T-helper 17 cell (primary cell): ENCODE data around the gene CAPN1. TPM values are rescaled to one million over a fixed set of nuclear protein-coding genes. Genes with fewer than 3 reads are reported as not detected.
A peak's percentile ranks its signal among the peaks of the same experiment; 100 is the strongest.
"Not testable (repeated sequence)": the region's sequence is repeated elsewhere in the genome, so short reads cannot be mapped to it uniquely, and the experiment has no call there.

ENCODE experiments used
- ATAC-seq: fragments of 150-1000 bp; cut with Tn5 transposase; 2 replicates; pipeline ENCODE4 v1.10.0; 2021; ENCODE audit warnings: mild to moderate bottlenecking, moderate library complexity
- DNase-seq, 3 donors: peaks; one replicate each; pipeline versions ENCODE4 v3.0.0 to v3.0.0-alpha.2; 2020 to 2021
- H3K9me3 ChIP-seq: one replicate; pipeline ENCODE4 v1.7.0; 2013; ENCODE audit warnings: low read length, mild to moderate bottlenecking; ENCODE audit not compliant: control insufficient read depth, poor library complexity, severe bottlenecking
- H3K27ac Mint-ChIP-seq: one replicate; pipeline ENCODE4 v1.8.0; 2022; ENCODE audit warnings: mild to moderate bottlenecking, moderate library complexity, mixed read lengths
- H3K27me3 Mint-ChIP-seq: one replicate; pipeline ENCODE4 v1.8.0; 2022; ENCODE audit warnings: mixed read lengths
- H3K36me3 Mint-ChIP-seq: one replicate; pipeline ENCODE4 v1.8.0; 2022; ENCODE audit warnings: low read depth, mixed read lengths
- H3K4me1 Mint-ChIP-seq: one replicate; pipeline ENCODE4 v1.8.0; 2022; ENCODE audit warnings: mild to moderate bottlenecking, mixed read lengths
- H3K4me3 Mint-ChIP-seq: one replicate; pipeline ENCODE4 v1.8.0; 2022; ENCODE audit warnings: mild to moderate bottlenecking, moderate library complexity, mixed read lengths
- total RNA-seq, 4 donors: library from RNA in 2 of 4; stranded (reverse) in 2 of 4; gene quantifications; one replicate each; pipeline ENCODE4 v1.2.3 and lab custom pipeline; 2022 to 2026

Gene CAPN1
- total RNA-seq, 2 donors from 2014 or later: 154 to 190 TPM

DNA sequence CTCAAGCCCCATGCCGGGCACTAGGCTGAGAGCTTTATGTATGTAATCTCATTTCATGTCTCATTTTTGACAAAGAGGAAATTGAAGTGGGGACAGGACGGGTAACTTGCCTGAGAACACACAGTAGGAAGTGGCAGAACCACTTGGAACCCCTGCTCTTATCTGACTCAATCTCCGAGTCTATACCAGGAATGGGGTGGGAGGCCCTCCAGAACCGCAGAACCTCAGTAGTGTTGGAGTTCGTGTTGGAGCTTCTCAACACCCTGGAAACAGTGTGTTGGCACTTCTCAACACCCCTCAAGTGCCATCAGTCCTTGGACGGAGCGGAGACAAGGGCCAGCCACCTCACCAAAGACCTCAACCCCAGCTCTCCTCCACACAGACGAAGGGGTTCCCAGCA lies 41.3 kb downstream of the CAPN1 start:
- no peak overlapping the region for H3K4me3 Mint-ChIP-seq
- no peak for ATAC-seq
- peaks cover 21% of the 10 kb centered on the region for H3K4me1 Mint-ChIP-seq
- no peak for DNase-seq
- no peaks in the 10 kb centered on the region for H3K9me3 ChIP-seq
- peaks cover 44% of the 10 kb centered on the region for H3K27me3 Mint-ChIP-seq
- H3K27ac Mint-ChIP-seq: no peak overlapping the region
- no peaks in the 10 kb centered on the region for H3K36me3 Mint-ChIP-seq

DNA sequence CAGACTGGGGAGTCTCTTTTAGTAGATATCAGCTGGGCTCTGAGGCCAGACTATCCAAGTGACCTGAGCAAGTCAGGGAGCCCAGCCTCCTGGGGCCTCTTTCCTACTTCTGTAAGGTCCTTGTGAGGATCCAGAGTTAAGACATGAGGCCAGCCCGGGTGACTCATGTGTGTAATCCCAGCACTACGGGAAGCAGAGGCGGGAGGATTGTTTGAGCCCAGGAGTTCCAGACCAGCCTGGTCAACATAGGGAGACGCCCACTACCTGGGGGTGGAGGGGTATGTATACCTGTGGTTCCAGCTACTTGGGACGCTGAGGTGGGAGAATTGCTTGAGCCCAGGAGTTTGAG lies 43.2 kb downstream of the CAPN1 start:
- H3K9me3 ChIP-seq: no peaks in the 10 kb centered on the region
- no peaks in the 10 kb centered on the region for H3K36me3 Mint-ChIP-seq
- peak overlapping the region; percentile 25 for H3K4me3 Mint-ChIP-seq
- peaks cover 13% of the 10 kb centered on the region for H3K4me1 Mint-ChIP-seq
- H3K27me3 Mint-ChIP-seq: peaks cover 51% of the 10 kb centered on the region
- ATAC-seq (no peak), DNase-seq (no peak)
- H3K27ac Mint-ChIP-seq: no peak overlapping the region

DNA sequence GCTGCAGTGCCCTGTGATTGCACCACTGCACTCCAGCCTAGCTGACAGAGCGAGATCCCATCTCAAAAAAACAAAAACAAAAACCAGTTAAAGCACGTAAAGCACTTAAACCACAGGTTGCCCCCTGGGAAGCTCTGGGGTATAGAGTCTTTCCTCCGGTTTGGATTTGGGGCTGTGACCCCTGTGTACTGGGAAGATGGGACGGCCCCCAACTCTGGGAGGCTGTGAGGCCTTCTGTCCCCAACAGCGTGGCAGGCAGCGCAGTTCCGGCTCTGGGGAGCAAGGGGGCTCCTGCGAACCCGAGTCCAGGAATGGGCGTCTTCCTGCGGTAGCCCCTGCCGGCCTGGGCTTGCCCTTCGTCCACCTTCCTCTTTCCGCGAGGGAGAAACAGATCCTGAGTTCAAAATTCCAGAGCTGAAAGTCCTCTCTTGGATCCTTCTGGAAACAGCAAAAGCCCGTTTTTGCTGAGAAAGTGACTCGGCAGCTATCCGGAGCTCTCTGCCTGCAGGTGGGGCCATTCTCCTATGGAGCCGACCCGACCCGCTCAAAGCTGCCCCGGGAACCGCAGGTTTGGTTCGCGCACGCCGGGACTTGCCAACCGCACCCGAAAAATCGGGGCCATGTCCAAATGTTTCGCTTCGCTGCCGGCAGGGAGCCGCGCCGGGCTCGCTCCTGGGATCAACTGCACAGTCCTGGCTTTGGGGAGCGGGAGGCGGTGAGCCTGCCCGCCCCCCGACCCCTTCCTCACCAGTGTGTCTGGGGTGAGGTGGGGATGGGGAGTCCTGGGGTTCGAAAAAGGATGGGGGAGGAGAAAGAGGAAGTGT lies 43.8 kb downstream of the CAPN1 start:
- ATAC-seq: peak; percentile 85
- peak overlapping the region; percentile 84 for H3K4me3 Mint-ChIP-seq
- H3K27ac Mint-ChIP-seq: peak overlapping the region; percentile 53

DNA sequence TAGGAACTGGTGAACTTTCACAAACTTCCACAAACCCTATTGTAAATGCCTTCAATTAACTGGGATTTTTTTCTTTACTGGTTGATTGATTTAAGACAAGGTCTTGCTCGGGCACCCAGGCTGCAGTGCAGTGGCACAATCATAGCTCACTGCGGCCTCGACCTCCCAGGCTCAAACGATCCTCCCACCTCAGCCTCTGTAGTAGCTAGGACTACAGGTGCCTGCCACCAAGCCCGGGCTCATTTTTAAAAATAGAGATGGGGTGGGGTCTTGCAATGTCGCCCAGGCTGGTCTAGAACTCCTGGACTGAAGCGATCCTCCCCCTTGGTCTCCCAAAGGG lies 44.3 kb downstream of the CAPN1 start:
- ATAC-seq: no peak
- H3K4me3 Mint-ChIP-seq: peak overlapping the region; percentile 84
- H3K36me3 Mint-ChIP-seq: no peaks in the 10 kb centered on the region
- no peaks in the 10 kb centered on the region for H3K9me3 ChIP-seq
- peaks cover 13% of the 10 kb centered on the region for H3K4me1 Mint-ChIP-seq
- no peak for DNase-seq
- H3K27ac Mint-ChIP-seq: peak overlapping the region; percentile 53
- H3K27me3 Mint-ChIP-seq: peaks cover 56% of the 10 kb centered on the region

More for the DNA sequence above, 43.8 kb downstream of the CAPN1 start:
- peak; percentile 30 to 47 (median 38) for DNase-seq
- peaks cover 13% of the 10 kb centered on the region for H3K4me1 Mint-ChIP-seq
- no peaks in the 10 kb centered on the region for H3K36me3 Mint-ChIP-seq
- H3K9me3 ChIP-seq: no peaks in the 10 kb centered on the region
- peaks cover 56% of the 10 kb centered on the region for H3K27me3 Mint-ChIP-seq

- H3K27me3 Mint-ChIP-seq: peaks cover 56% of the 10 kb centered on the region
- no peak overlapping the region for H3K4me3 Mint-ChIP-seq
- no peak overlapping the region for H3K27ac Mint-ChIP-seq
- H3K36me3 Mint-ChIP-seq: no peaks in the 10 kb centered on the region
- H3K4me1 Mint-ChIP-seq: peaks cover 13% of the 10 kb centered on the region
- ATAC-seq: no peak
- no peaks in the 10 kb centered on the region for H3K9me3 ChIP-seq
- DNase-seq: no peak
Observed at GRCh38 chr11:65227879-65228278, 46.2 kb downstream of the CAPN1 start.

- Mint-ChIP-seq H3K36me3 (no peaks in the 10 kb centered on the region), H3K4me1 (no peaks in the 10 kb centered on the region), H3K27ac (no peak overlapping the region), H3K4me3 (no peak overlapping the region), H3K27me3 (peaks cover 6% of the 10 kb centered on the region)
- H3K9me3 ChIP-seq: no peaks in the 10 kb centered on the region
- ATAC-seq (no peak), DNase-seq (no peak)
Observed at GRCh38 chr11:65236194-65237059, 54.7 kb downstream of the CAPN1 start.

- ATAC-seq, H3K27me3 Mint-ChIP-seq, DNase-seq, H3K27ac Mint-ChIP-seq, H3K36me3 Mint-ChIP-seq, H3K4me3 Mint-ChIP-seq, H3K9me3 ChIP-seq, H3K4me1 Mint-ChIP-seq: not testable (repeated sequence)
Observed at GRCh38 chr11:65238302-65238701, 56.6 kb downstream of the CAPN1 start.

- Mint-ChIP-seq H3K4me3 (no peak overlapping the region), H3K27me3 (no peaks in the 10 kb centered on the region), H3K36me3 (no peaks in the 10 kb centered on the region), H3K4me1 (no peaks in the 10 kb centered on the region), H3K27ac (no peak overlapping the region)
- ATAC-seq (no peak), DNase-seq (no peak)
- H3K9me3 ChIP-seq: no peaks in the 10 kb centered on the region
Observed at GRCh38 chr11:65241134-65241533, 59.4 kb downstream of the CAPN1 start.

- ATAC-seq (no peak), DNase-seq (no peak)
- Mint-ChIP-seq H3K27me3 (no peaks in the 10 kb centered on the region), H3K4me1 (no peaks in the 10 kb centered on the region), H3K4me3 (no peak overlapping the region), H3K36me3 (no peaks in the 10 kb centered on the region), H3K27ac (no peak overlapping the region)
- H3K9me3 ChIP-seq: no peaks in the 10 kb centered on the region
Observed at GRCh38 chr11:65241692-65242091, 60.0 kb downstream of the CAPN1 start.

DNA sequence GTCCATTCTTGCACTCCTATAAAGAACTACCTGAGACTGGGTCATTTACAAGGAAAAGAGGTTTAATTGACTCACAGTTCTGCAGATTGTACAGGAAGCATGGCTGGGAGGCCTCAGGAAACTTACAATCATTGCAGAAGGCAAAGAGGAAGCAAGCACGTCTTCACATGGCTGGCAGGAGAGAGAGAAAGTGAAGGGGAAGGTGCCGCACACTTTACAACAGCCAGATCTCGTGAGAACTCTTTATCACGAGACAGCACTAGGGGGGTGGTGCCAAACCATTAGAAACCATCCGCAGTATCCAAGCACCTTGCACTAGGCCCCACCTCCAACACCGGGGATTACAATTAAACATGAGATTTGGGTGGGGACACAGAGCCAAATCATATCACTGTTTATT lies 60.7 kb downstream of the CAPN1 start:
- ATAC-seq: no peak
- no peaks in the 10 kb centered on the region for H3K4me1 Mint-ChIP-seq

DNA sequence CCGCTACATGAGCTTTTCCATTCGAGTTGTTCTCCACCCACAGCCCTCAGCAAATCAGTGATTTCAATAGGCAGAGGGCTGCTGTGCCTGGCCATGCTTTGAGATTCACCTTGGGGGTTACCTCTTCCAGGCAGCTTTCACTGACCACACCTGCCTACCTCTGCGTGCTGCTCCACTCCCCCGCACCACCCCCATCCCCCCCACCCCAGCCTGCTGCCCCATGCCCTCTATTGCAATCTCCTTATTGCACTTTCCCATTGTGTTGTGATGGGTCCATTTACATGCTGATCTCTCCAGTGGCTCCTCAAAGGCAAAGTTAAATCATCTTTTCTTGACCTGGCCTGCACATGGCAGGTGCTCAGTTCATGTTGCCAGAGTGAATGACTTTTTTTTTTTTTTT lies 62.1 kb downstream of the CAPN1 start:
- Mint-ChIP-seq H3K27ac (no peak overlapping the region), H3K4me1 (no peaks in the 10 kb centered on the region), H3K27me3 (no peaks in the 10 kb centered on the region), H3K36me3 (no peaks in the 10 kb centered on the region), H3K4me3 (no peak overlapping the region)
- no peak for ATAC-seq
- DNase-seq: no peak
- H3K9me3 ChIP-seq: no peaks in the 10 kb centered on the region

More for the DNA sequence above, 60.7 kb downstream of the CAPN1 start:
- Mint-ChIP-seq H3K27ac (no peak overlapping the region), H3K4me3 (no peak overlapping the region), H3K27me3 (no peaks in the 10 kb centered on the region), H3K36me3 (no peaks in the 10 kb centered on the region)
- H3K9me3 ChIP-seq: no peaks in the 10 kb centered on the region
- no peak for DNase-seq

GRCh38 chr11:65245046-65245445 lies 63.3 kb downstream of the CAPN1 start:
- not testable (repeated sequence) for ATAC-seq, H3K4me3 Mint-ChIP-seq, H3K9me3 ChIP-seq, H3K36me3 Mint-ChIP-seq, H3K27ac Mint-ChIP-seq, H3K27me3 Mint-ChIP-seq, H3K4me1 Mint-ChIP-seq, DNase-seq

DNA sequence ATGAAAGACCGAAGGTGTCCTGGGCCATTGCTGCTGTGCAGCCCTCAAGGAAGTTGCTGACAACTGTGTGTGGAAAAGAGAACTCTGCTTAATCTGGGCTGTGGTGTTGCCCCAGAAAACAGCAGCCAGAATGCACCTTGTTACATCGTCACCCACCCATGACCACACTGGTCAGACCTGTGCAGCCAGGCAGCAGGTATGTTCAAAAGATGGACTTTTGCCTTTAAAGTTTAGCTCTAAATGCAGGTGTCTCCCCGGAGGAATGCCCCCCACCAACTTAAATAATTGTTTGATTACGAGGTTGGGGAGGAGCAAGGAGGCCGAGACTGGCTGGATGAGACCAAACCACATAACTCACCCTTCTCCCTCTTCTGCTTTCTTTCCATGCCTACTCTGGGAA lies 64.8 kb downstream of the CAPN1 start:
- DNase-seq: no peak
- H3K36me3 Mint-ChIP-seq: no peaks in the 10 kb centered on the region
- no peaks in the 10 kb centered on the region for H3K27me3 Mint-ChIP-seq
- H3K4me3 Mint-ChIP-seq: no peak overlapping the region
- H3K9me3 ChIP-seq: no peaks in the 10 kb centered on the region
- ATAC-seq: no peak
- no peaks in the 10 kb centered on the region for H3K4me1 Mint-ChIP-seq
- H3K27ac Mint-ChIP-seq: no peak overlapping the region
